H9 (cell line): ENCODE data around the gene ASTN2. TPM values are rescaled to one million over a fixed set of nuclear protein-coding genes. Genes with fewer than 3 reads are reported as not detected.

Experiments used
- DNase-seq: peaks from one replicate; pipeline ENCODE4 v3.0.0-alpha.2; 2017
- H2AFZ ChIP-seq: one replicate; pipeline ENCODE4 v1.6.1; 2013; ENCODE audit warnings: mild to moderate bottlenecking, low read length, control low read depth, moderate library complexity
- H2AK5ac ChIP-seq: 2 replicates; pipeline ENCODE4 v1.6.1; 2013; ENCODE audit warnings: low read length, control low read depth, mixed read lengths; ENCODE audit not compliant: insufficient read length
- H2BK120ac ChIP-seq: one replicate; pipeline ENCODE4 v1.6.1; 2013; ENCODE audit warnings: low read depth, mild to moderate bottlenecking, low read length, control low read depth, inconsistent platforms; ENCODE audit not compliant: poor library complexity, severe bottlenecking
- H2BK12ac ChIP-seq: 2 replicates; pipeline ENCODE4 v1.6.1; 2013; ENCODE audit warnings: low read length, control low read depth, mixed read lengths, low read depth; ENCODE audit not compliant: insufficient read length
- H2BK15ac ChIP-seq: 2 replicates; pipeline ENCODE4 v1.6.1; 2013; ENCODE audit warnings: low read depth, low read length, control low read depth
- H2BK20ac ChIP-seq: one replicate; pipeline ENCODE4 v1.6.1; 2013; ENCODE audit warnings: low read depth, mild to moderate bottlenecking, low read length, control low read depth, inconsistent platforms; ENCODE audit not compliant: poor library complexity, severe bottlenecking
- H2BK5ac ChIP-seq: 2 replicates; pipeline ENCODE4 v1.6.1; 2013; ENCODE audit warnings: low read length, control low read depth, mixed read lengths; ENCODE audit not compliant: insufficient read length
- H3K14ac ChIP-seq: 2 replicates; pipeline ENCODE4 v1.6.1; 2013; ENCODE audit warnings: low read length, control low read depth; ENCODE audit not compliant: insufficient read depth
- H3K18ac ChIP-seq: 2 replicates; pipeline ENCODE4 v1.6.1; 2013; ENCODE audit warnings: low read depth, mild to moderate bottlenecking, mixed read lengths, low read length, control low read depth; ENCODE audit not compliant: insufficient read length
- H3K23ac ChIP-seq: 2 replicates; pipeline ENCODE4 v1.6.1; 2013; ENCODE audit warnings: low read length, control low read depth, mixed read lengths, low read depth; ENCODE audit not compliant: insufficient read length
- H3K23me2 ChIP-seq: 2 replicates; pipeline ENCODE4 v1.6.1; 2013; ENCODE audit warnings: low read depth, mild to moderate bottlenecking, mixed read lengths, low read length, control low read depth; ENCODE audit not compliant: insufficient read length, poor library complexity, severe bottlenecking
- H3K27ac ChIP-seq: 2 replicates; pipeline ENCODE4 v1.5.1; 2013; ENCODE audit warnings: low read length, control low read depth, mixed read lengths, low read depth; ENCODE audit not compliant: insufficient read length
- H3K27me3 ChIP-seq: 2 replicates; pipeline ENCODE4 v1.6.1; 2013; ENCODE audit warnings: low read length, control low read depth, inconsistent platforms; ENCODE audit not compliant: insufficient read depth
- H3K4ac ChIP-seq: 2 replicates; pipeline ENCODE4 v1.6.1; 2013; ENCODE audit warnings: low read depth, mild to moderate bottlenecking, control low read depth, inconsistent platforms, low read length, moderate library complexity
- H3K4me1 ChIP-seq: 2 replicates; pipeline ENCODE4 v1.6.1; 2013; ENCODE audit warnings: low read length, control low read depth, inconsistent platforms; ENCODE audit not compliant: insufficient read depth
- H3K4me2 ChIP-seq: 2 replicates; pipeline ENCODE4 v1.6.1; 2013; ENCODE audit warnings: low read length, control low read depth, mixed read lengths; ENCODE audit not compliant: insufficient read length, insufficient read depth
- H3K56ac ChIP-seq: 2 replicates; pipeline ENCODE4 v1.6.1; 2013; ENCODE audit warnings: low read depth, mild to moderate bottlenecking, mixed read lengths, low read length, control low read depth; ENCODE audit not compliant: insufficient read length
- H3K79me1 ChIP-seq: 2 replicates; pipeline ENCODE4 v1.6.1; 2013; ENCODE audit warnings: low read depth, mild to moderate bottlenecking, moderate library complexity, low read length, control low read depth, inconsistent platforms; ENCODE audit not compliant: insufficient read depth, poor library complexity, severe bottlenecking
- H3K79me2 ChIP-seq: 2 replicates; pipeline ENCODE4 v1.6.1; 2013; ENCODE audit warnings: low read length, control low read depth, inconsistent platforms; ENCODE audit not compliant: insufficient read depth
- H3K9ac ChIP-seq: 2 replicates; pipeline ENCODE4 v1.6.1; 2013; ENCODE audit warnings: low read length, control low read depth, mixed read lengths; ENCODE audit not compliant: insufficient read length; ENCODE audit errors: extremely low read depth
- H3K9me3 ChIP-seq: one replicate; pipeline ENCODE4 v1.6.1; 2013; ENCODE audit warnings: low read depth, low read length, inconsistent platforms; ENCODE audit not compliant: control insufficient read depth
- H3T11ph ChIP-seq: one replicate; pipeline ENCODE4 v1.6.1; 2013; ENCODE audit warnings: mild to moderate bottlenecking, low read length, control low read depth, inconsistent platforms
- H4K20me1 ChIP-seq: one replicate; pipeline ENCODE4 v1.6.1; 2013; ENCODE audit not compliant: control insufficient read depth, insufficient read length, insufficient read depth
- H4K5ac ChIP-seq: 2 replicates; pipeline ENCODE4 v1.6.1; 2013; ENCODE audit warnings: low read depth, mild to moderate bottlenecking, mixed read lengths, low read length, control low read depth; ENCODE audit not compliant: insufficient read length
- H4K8ac ChIP-seq: replicated peaks from 2 replicates; pipeline ENCODE4 v1.6.1; 2013; ENCODE audit warnings: low read length, control low read depth, mixed read lengths, low read depth; ENCODE audit not compliant: insufficient read length
- H4K91ac ChIP-seq: 2 replicates; pipeline ENCODE4 v1.6.1; 2013; ENCODE audit warnings: low read depth, mild to moderate bottlenecking, moderate library complexity, mixed read lengths, low read length, control low read depth; ENCODE audit not compliant: insufficient read length
- H3K27ac Mint-ChIP-seq, 3 experiments: 2 replicates in 2 of 3; 3 replicates in 1 of 3; pipeline ENCODE4 v1.8.0; 2020 to 2021; ENCODE audit warnings: mixed read lengths in 3 of 3, mild to moderate bottlenecking in 1 of 3, moderate library complexity in 1 of 3
- H3K27me3 Mint-ChIP-seq: 2 replicates; pipeline ENCODE4 v1.8.0; 2021; ENCODE audit warnings: low read depth, mild to moderate bottlenecking, moderate library complexity, mixed read lengths
- H3K36me3 Mint-ChIP-seq, 3 experiments: 2 replicates in 2 of 3; 3 replicates in 1 of 3; pipeline ENCODE4 v1.8.0; 2020 to 2021; ENCODE audit warnings: low read depth in 3 of 3, mixed read lengths in 3 of 3; ENCODE audit not compliant: insufficient read depth in 1 of 3
- H3K4me1 Mint-ChIP-seq, 2 experiments: 2 replicates each; pipeline ENCODE4 v1.8.0; 2020; ENCODE audit warnings: mixed read lengths in 2 of 2
- H3K4me3 Mint-ChIP-seq, 2 experiments: 2 replicates in 1 of 2; 3 replicates in 1 of 2; pipeline ENCODE4 v1.8.0; 2020 to 2021; ENCODE audit warnings: mild to moderate bottlenecking in 2 of 2, mixed read lengths in 2 of 2, moderate library complexity in 1 of 2
- H3K9me3 Mint-ChIP-seq, 2 experiments: 2 replicates in 1 of 2; 3 replicates in 1 of 2; pipeline ENCODE4 v1.8.0; 2020; ENCODE audit warnings: mild to moderate bottlenecking in 2 of 2, mixed read lengths in 2 of 2, moderate library complexity in 1 of 2
- CTCF ChIP-seq: fragments of 200-600 bp; sonication (generic); conservative IDR thresholded peaks from 3 replicates; pipeline ENCODE4 v1.8.0; 2021; ENCODE audit warnings: antibody characterized with exemption, mild to moderate bottlenecking
- WGBS: extraction: QIAGEN DNeasy Blood & Tissue Kit; methylation state at CpG from one replicate; pipeline ENCODE4 v1.1.7; 2013; ENCODE audit warnings: missing lambda C conversion rate, low lambda C conversion rate, mixed read lengths; ENCODE audit not compliant: insufficient read length; ENCODE audit errors: extremely low coverage; 5-methylcytosine and 5-hydroxymethylcytosine counted together
- total RNA-seq: library from RNA; stranded (reverse); gene quantifications from 2 replicates; pipeline ENCODE4 v1.2.1, GENCODE V29; 2021

ASTN2 gene
- total RNA-seq, 1 experiment from 2014 or later = 9.7 TPM

- no peak overlapping the region for H3K14ac ChIP-seq
- no peak overlapping the region for H4K5ac ChIP-seq
- H2BK120ac ChIP-seq = no peak overlapping the region
- no peaks in the 10 kb centered on the region for H4K20me1 ChIP-seq
- H2BK20ac ChIP-seq = no peak overlapping the region
- no CpG with 5 or more reads among the region's 12 CpGs for WGBS
- H2AFZ ChIP-seq = no peak overlapping the region
- no peak overlapping the region for H3K4me2 ChIP-seq
- H3K9me3 ChIP-seq = no peaks in the 10 kb centered on the region
- Mint-ChIP-seq H3K4me1 (peaks cover 38% of the 10 kb centered on the region in 2 experiments), H3K27ac (no peak overlapping the region), H3K4me3 (no peak overlapping the region), H3K9me3 (no peaks in the 10 kb centered on the region), H3K27me3 (no peaks in the 10 kb centered on the region), H3K36me3 (no peaks in the 10 kb centered on the region; a peak in 2 of 7 replicates)
- no peak overlapping the region for H3K56ac ChIP-seq
- peaks cover under 1% of the 10 kb centered on the region; the same call in 1 of the 2 replicates for H3K4me1 ChIP-seq
- H4K91ac ChIP-seq = no peak overlapping the region
- no peak overlapping the region for H3K9ac ChIP-seq
- no peak overlapping the region for H3K23ac ChIP-seq
- H3K4ac ChIP-seq = no peak overlapping the region
- no peaks in the 10 kb centered on the region for H3K79me2 ChIP-seq
- TF ChIP-seq CTCF = no peak
- no peak for DNase-seq
- H2BK5ac ChIP-seq = no peak overlapping the region
- no peak overlapping the region for H3K27ac ChIP-seq
- no peaks in the 10 kb centered on the region for H3K27me3 ChIP-seq
- no peak overlapping the region for H3K18ac ChIP-seq
- H3T11ph ChIP-seq = no peak overlapping the region
- H3K23me2 ChIP-seq = no peaks in the 10 kb centered on the region
- H3K79me1 ChIP-seq = no peaks in the 10 kb centered on the region
- H2AK5ac ChIP-seq = no peak overlapping the region
- H2BK12ac ChIP-seq = no peak overlapping the region
- no peak overlapping the region for H4K8ac ChIP-seq
- H2BK15ac ChIP-seq = no peak overlapping the region
These were observed 949.8 kb downstream of the ASTN2 start for GRCh38 chr9:116464987-116465571.
